Loucy (cell line): Measurements from ENCODE around the gene MYO3B.

Source experiments
- EZH2phosphoT487 ChIP-seq: fragments of 200-600 bp; IDR thresholded peaks from 2 replicates; pipeline ENCODE4 v1.6.1; 2018; ENCODE audit warnings: antibody characterized with exemption, mild to moderate bottlenecking, moderate library complexity, borderline replicate concordance
- TF ChIP-seq, protein P1 (sequence below): fragments of 200-600 bp; sonication (generic); conservative IDR thresholded peaks from 2 replicates; pipeline ENCODE4 v1.5.1; 2014; ENCODE audit warnings: mild to moderate bottlenecking, antibody characterized with exemption, low read length

DNA sequence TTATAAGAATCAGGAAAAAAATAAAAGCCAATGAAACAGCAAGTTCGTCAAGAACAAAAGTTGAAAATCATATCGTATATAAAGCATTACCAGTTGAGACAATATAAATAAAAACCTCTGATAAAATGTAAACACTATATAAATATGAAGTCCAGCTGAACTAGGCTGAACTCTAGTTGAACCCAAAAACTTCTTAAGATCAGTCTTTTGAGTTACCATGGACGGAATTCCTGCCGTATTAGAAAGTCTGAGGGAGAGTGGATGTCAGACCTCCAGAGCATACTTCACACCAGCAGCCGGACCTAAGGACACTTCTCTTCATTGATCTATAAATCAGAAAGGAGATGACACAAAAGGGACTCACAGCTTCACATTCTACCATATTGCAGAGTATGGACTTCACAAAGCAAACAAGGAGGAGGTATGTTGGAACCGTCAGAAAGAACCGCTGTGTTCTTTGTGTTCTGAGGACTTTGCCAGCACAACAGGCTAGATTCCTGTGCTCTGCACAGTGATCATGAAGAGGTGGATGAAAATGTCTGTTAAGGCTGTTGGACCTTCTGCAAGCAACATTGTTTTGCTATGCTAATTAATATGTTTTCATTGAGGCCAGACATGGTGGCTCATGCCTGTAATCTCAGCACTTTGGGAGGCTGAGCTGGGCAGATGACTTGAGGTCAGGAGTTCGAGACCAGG is 469.9 kb downstream of the MYO3B start:
- TF ChIP-seq, protein P1, sequence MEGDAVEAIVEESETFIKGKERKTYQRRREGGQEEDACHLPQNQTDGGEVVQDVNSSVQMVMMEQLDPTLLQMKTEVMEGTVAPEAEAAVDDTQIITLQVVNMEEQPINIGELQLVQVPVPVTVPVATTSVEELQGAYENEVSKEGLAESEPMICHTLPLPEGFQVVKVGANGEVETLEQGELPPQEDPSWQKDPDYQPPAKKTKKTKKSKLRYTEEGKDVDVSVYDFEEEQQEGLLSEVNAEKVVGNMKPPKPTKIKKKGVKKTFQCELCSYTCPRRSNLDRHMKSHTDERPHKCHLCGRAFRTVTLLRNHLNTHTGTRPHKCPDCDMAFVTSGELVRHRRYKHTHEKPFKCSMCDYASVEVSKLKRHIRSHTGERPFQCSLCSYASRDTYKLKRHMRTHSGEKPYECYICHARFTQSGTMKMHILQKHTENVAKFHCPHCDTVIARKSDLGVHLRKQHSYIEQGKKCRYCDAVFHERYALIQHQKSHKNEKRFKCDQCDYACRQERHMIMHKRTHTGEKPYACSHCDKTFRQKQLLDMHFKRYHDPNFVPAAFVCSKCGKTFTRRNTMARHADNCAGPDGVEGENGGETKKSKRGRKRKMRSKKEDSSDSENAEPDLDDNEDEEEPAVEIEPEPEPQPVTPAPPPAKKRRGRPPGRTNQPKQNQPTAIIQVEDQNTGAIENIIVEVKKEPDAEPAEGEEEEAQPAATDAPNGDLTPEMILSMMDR, result no peak
- no peak for TF ChIP-seq EZH2phosphoT487
